HEK293 (cell line): ENCODE results near the gene CCDC85C.
A peak's percentile ranks its signal among the peaks of the same experiment; 100 is the strongest.

Source experiments
- CTCF ChIA-PET: fragments of 350-600 bp; formaldehyde crosslinking; extraction: SDS; loops from one replicate; lab custom pipeline; 2021; ENCODE audit warnings: antibody characterized with exemption; lab: Yijun Ruan, JAX
- POLR2A ChIA-PET: fragments of 300-600 bp; formaldehyde crosslinking; extraction: SDS; loops from one replicate; lab custom pipeline; 2020; ENCODE audit warnings: antibody characterized with exemption, inconsistent platforms; lab: Yijun Ruan, JAX
- H3K27ac ChIP-seq: fragments of 200-500 bp; sonication (Bioruptor generic); 2 replicates; pipeline ENCODE4 v1.5.1; 2014; ENCODE audit warnings: low read depth, low read length, control low read depth, inconsistent platforms; ENCODE audit errors: extremely low read depth
- H3K36me3 ChIP-seq, 2 experiments: fragments of 200-500 bp in 1 of 2; sonication (Bioruptor generic) in 1 of 2; 1 replicate in 1 of 2; 2 replicates in 1 of 2; pipeline ENCODE4 v1.5.1; 2014 to 2017; ENCODE audit warnings: inconsistent platforms in 2 of 2, low read length in 2 of 2; ENCODE audit not compliant: control insufficient read depth in 2 of 2, insufficient read depth in 1 of 2
- H3K4me1 ChIP-seq: fragments of 200-500 bp; sonication (Bioruptor generic); 2 replicates; pipeline ENCODE4 v1.5.1; 2014; ENCODE audit warnings: mild to moderate bottlenecking, low read length, inconsistent platforms; ENCODE audit not compliant: control insufficient read depth, insufficient read depth
- H3K4me3 ChIP-seq: 2 replicates; pipeline ENCODE4 v1.5.1; 2011; ENCODE audit warnings: low read depth, mild to moderate bottlenecking, control low read depth, low read length, moderate library complexity
- H3K9me3 ChIP-seq: fragments of 200-500 bp; sonication (Bioruptor generic); 2 replicates; pipeline ENCODE4 v1.5.1; 2014; ENCODE audit warnings: low read depth, low read length, inconsistent platforms; ENCODE audit not compliant: control insufficient read depth, insufficient read depth
- REPIN1 ChIP-seq: fragments of 450-650 bp; formaldehyde crosslinking; IDR thresholded peaks from 2 replicates; pipeline ENCODE4 v1.5.1; 2017; ENCODE audit warnings: missing biosample characterization, missing genetic modification characterization, low read depth
- SCRT1 ChIP-seq: fragments of 450-650 bp; formaldehyde crosslinking; IDR thresholded peaks from 2 replicates; pipeline ENCODE4 v1.5.1; 2016; ENCODE audit warnings: missing biosample characterization, missing genetic modification characterization, borderline replicate concordance
- SCRT2 ChIP-seq: fragments of 450-650 bp; formaldehyde crosslinking; IDR thresholded peaks from 2 replicates; pipeline ENCODE4 v1.5.1; 2016; ENCODE audit warnings: missing biosample characterization, missing genetic modification characterization
- WT1 ChIP-seq: fragments of 450-650 bp; formaldehyde crosslinking; IDR thresholded peaks from 2 replicates; pipeline ENCODE4 v1.5.1; 2016; ENCODE audit warnings: missing biosample characterization, missing genetic modification characterization
- ZBTB17 ChIP-seq: fragments of 450-650 bp; formaldehyde crosslinking; IDR thresholded peaks from 2 replicates; pipeline ENCODE4 v1.5.1; 2016; ENCODE audit warnings: missing biosample characterization, missing genetic modification characterization
- ZFHX2 ChIP-seq: fragments of 450-650 bp; formaldehyde crosslinking; conservative IDR thresholded peaks from 2 replicates; pipeline ENCODE4 v1.5.1; 2016; ENCODE audit warnings: missing biosample characterization, missing genetic modification characterization
- ZFP3 ChIP-seq: fragments of 450-650 bp; formaldehyde crosslinking; IDR thresholded peaks from 2 replicates; pipeline ENCODE4 v1.5.1; 2016; ENCODE audit warnings: low read depth, missing biosample characterization, missing genetic modification characterization
- ZFP69B ChIP-seq: fragments of 450-650 bp; formaldehyde crosslinking; IDR thresholded peaks from 2 replicates; pipeline ENCODE4 v1.5.1; 2016; ENCODE audit warnings: missing biosample characterization, missing genetic modification characterization
- ZNF132 ChIP-seq: fragments of 450-650 bp; formaldehyde crosslinking; IDR thresholded peaks from 2 replicates; pipeline ENCODE4 v1.5.1; 2017; ENCODE audit warnings: missing biosample characterization, missing genetic modification characterization, borderline replicate concordance
- ZNF138 ChIP-seq: fragments of 450-650 bp; formaldehyde crosslinking; IDR thresholded peaks from 2 replicates; pipeline ENCODE4 v1.5.1; 2016; ENCODE audit warnings: missing biosample characterization, missing genetic modification characterization, borderline replicate concordance
- ZNF2 ChIP-seq: fragments of 450-650 bp; formaldehyde crosslinking; IDR thresholded peaks from 2 replicates; pipeline ENCODE4 v1.5.1; 2016; ENCODE audit warnings: missing biosample characterization, missing genetic modification characterization
- ZNF341 ChIP-seq: fragments of 450-650 bp; formaldehyde crosslinking; IDR thresholded peaks from 2 replicates; pipeline ENCODE4; 2016; ENCODE audit warnings: low read depth, missing biosample characterization, missing genetic modification characterization
- ZNF664 ChIP-seq: fragments of 450-650 bp; formaldehyde crosslinking; IDR thresholded peaks from 2 replicates; pipeline ENCODE4 v1.5.1; 2016; ENCODE audit warnings: missing biosample characterization, missing genetic modification characterization
- ZNF843 ChIP-seq: fragments of 450-650 bp; formaldehyde crosslinking; IDR thresholded peaks from 2 replicates; pipeline ENCODE4 v1.5.1; 2016; ENCODE audit warnings: missing biosample characterization, missing genetic modification characterization
- TF ChIP-seq, protein P1 (sequence below): fragments of 450-650 bp; formaldehyde crosslinking; IDR thresholded peaks from 2 replicates; pipeline ENCODE4 v1.5.1; 2017; ENCODE audit warnings: missing biosample characterization, missing genetic modification characterization
- TF ChIP-seq, protein P2 (sequence below): fragments of 450-650 bp; formaldehyde crosslinking; IDR thresholded peaks from 2 replicates; pipeline ENCODE4; 2016; ENCODE audit warnings: missing biosample characterization, missing genetic modification characterization
- TF ChIP-seq, protein P3 (sequence below): fragments of 450-650 bp; formaldehyde crosslinking; IDR thresholded peaks from 2 replicates; pipeline ENCODE4 v1.5.1; 2016; ENCODE audit warnings: missing biosample characterization, missing genetic modification characterization
- TF ChIP-seq, protein P4 (sequence below): fragments of 450-650 bp; formaldehyde crosslinking; IDR thresholded peaks from 2 replicates; pipeline ENCODE4 v1.5.1; 2016; ENCODE audit warnings: missing biosample characterization, missing genetic modification characterization
- TF ChIP-seq, protein P5 (sequence below): fragments of 450-650 bp; formaldehyde crosslinking; IDR thresholded peaks from 2 replicates; pipeline ENCODE4 v1.5.1; 2016; ENCODE audit warnings: missing biosample characterization, missing genetic modification characterization, low read depth
- TF ChIP-seq, protein P6 (sequence below): fragments of 450-650 bp; formaldehyde crosslinking; IDR thresholded peaks from 2 replicates; pipeline ENCODE4 v1.5.1; 2016; ENCODE audit warnings: missing biosample characterization, missing genetic modification characterization
- TF ChIP-seq, protein P7 (sequence below): fragments of 450-650 bp; formaldehyde crosslinking; IDR thresholded peaks from 2 replicates; pipeline ENCODE4 v1.5.1; 2016; ENCODE audit warnings: missing biosample characterization, missing genetic modification characterization

CCDC85C gene

DNA sequence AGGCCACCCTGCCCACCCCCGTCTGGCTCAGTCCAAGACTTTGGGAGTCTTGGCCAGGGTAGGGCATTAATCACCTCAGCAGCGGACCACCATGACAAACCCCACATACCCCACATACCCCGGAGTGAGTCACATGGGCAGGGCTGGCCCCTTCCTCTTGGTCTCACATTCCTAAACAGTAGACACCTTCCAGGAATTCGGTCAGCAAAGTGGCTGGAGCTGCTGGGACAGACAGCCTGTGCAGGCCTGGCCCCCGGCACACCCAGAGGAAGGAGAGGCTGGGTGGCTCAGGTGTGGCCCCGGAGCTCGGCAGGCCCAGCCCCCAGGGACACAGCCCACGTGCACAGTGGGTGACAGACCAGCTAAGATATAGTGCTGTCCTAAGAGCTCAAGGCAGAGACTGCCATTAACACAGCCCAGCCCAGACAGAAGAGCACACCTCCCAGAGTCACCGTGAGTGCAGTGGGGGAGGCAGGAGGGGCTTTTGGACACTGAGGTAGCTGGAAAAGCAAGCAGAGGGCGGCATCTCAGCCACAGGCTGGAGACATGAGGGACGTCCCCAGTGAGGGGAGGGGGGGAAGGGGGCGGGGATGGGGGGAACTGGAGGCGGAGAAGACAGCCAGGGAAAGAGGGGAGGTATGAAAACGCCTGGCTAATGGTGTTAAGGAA lies 24.0 kb downstream of the CCDC85C start (continued):
- TF ChIP-seq, protein P1, sequence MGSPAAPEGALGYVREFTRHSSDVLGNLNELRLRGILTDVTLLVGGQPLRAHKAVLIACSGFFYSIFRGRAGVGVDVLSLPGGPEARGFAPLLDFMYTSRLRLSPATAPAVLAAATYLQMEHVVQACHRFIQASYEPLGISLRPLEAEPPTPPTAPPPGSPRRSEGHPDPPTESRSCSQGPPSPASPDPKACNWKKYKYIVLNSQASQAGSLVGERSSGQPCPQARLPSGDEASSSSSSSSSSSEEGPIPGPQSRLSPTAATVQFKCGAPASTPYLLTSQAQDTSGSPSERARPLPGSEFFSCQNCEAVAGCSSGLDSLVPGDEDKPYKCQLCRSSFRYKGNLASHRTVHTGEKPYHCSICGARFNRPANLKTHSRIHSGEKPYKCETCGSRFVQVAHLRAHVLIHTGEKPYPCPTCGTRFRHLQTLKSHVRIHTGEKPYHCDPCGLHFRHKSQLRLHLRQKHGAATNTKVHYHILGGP (tag by site-specific recombination) = peak; percentile 88
- TF ChIP-seq ZNF843 (tag by site-specific recombination) (no peak), REPIN1 (tag by site-specific recombination) (no peak), ZNF664 (tag by site-specific recombination) (no peak), ZFHX2 (peak; percentile 48), ZNF341 (0 out of 2 replicates have a peak, but pooled peaks have one; percentile 16)
- TF ChIP-seq, protein P2, sequence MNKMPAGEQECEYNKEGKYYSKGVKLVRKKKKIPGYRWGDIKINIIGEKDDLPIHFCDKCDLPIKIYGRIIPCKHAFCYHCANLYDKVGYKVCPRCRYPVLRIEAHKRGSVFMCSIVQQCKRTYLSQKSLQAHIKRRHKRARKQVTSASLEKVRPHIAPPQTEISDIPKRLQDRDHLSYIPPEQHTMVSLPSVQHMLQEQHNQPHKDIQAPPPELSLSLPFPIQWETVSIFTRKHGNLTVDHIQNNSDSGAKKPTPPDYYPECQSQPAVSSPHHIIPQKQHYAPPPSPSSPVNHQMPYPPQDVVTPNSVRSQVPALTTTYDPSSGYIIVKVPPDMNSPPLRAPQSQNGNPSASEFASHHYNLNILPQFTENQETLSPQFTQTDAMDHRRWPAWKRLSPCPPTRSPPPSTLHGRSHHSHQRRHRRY (tag by site-specific recombination) = no peak
- TF ChIP-seq, protein P3, sequence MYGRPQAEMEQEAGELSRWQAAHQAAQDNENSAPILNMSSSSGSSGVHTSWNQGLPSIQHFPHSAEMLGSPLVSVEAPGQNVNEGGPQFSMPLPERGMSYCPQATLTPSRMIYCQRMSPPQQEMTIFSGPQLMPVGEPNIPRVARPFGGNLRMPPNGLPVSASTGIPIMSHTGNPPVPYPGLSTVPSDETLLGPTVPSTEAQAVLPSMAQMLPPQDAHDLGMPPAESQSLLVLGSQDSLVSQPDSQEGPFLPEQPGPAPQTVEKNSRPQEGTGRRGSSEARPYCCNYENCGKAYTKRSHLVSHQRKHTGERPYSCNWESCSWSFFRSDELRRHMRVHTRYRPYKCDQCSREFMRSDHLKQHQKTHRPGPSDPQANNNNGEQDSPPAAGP (tag by site-specific recombination) = peak; percentile 88

DNA sequence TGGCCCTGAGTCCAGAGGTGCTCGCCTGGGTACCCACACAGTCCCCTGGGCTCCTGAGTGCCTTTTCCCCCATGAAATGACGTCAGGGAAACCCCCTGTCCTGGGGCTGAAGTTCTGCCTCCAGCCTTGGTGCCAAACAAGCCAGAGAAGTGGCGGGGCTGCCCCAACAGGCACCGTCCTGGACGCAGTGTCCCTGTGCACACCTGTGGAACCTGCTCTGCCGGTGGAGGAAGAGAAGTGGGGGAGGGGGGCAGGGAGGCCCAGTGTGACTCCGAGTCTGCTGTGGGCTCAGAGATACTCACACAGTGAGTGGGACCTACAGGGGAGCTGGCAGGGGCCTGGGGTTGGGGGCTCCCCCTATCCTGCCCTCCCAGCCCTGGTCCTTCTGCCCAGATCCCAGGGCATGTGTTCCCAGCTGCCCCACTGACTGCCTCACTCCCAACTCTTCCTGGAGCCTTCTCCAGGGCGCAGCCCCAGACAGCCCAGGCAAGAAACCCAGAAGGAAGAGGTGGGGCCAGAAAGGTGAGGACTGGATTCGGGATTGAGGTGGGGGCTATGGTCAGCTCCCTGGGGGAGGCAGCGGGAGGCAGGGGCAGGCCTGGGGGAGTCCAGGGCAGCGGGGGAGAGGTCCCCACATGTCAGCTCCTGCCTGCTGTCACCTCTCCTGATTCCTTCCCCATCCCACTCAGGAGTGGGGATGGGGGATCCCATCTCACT lies 24.7 kb downstream of the CCDC85C start:
- POLR2A ChIA-PET = interaction anchor here (0.6 kb wide), 1 partner anchor 88 kb away, joined by 5 read pairs; no protein-coding TSS in a partner anchor
- CTCF ChIA-PET = no interaction called here
- no peak overlapping the region for H3K4me3 ChIP-seq
- H3K9me3 ChIP-seq = no peaks in the 10 kb centered on the region
- H3K4me1 ChIP-seq = peaks cover 20% of the 10 kb centered on the region
- no peak overlapping the region for H3K27ac ChIP-seq
- TF ChIP-seq, protein P4, sequence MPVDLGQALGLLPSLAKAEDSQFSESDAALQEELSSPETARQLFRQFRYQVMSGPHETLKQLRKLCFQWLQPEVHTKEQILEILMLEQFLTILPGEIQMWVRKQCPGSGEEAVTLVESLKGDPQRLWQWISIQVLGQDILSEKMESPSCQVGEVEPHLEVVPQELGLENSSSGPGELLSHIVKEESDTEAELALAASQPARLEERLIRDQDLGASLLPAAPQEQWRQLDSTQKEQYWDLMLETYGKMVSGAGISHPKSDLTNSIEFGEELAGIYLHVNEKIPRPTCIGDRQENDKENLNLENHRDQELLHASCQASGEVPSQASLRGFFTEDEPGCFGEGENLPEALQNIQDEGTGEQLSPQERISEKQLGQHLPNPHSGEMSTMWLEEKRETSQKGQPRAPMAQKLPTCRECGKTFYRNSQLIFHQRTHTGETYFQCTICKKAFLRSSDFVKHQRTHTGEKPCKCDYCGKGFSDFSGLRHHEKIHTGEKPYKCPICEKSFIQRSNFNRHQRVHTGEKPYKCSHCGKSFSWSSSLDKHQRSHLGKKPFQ (tag by site-specific recombination) = no peak
- no peak for TF ChIP-seq ZNF138
- no peak for TF ChIP-seq ZNF2 (tag by site-specific recombination)
- TF ChIP-seq SCRT1 = 0 out of 2 replicates have a peak, but pooled peaks have one; percentile 42
- peak; percentile 73 for TF ChIP-seq SCRT2 (tag by site-specific recombination)
- TF ChIP-seq, protein P5, sequence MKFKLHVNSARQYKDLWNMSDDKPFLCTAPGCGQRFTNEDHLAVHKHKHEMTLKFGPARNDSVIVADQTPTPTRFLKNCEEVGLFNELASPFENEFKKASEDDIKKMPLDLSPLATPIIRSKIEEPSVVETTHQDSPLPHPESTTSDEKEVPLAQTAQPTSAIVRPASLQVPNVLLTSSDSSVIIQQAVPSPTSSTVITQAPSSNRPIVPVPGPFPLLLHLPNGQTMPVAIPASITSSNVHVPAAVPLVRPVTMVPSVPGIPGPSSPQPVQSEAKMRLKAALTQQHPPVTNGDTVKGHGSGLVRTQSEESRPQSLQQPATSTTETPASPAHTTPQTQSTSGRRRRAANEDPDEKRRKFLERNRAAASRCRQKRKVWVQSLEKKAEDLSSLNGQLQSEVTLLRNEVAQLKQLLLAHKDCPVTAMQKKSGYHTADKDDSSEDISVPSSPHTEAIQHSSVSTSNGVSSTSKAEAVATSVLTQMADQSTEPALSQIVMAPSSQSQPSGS (tag by site-specific recombination) = no peak
- TF ChIP-seq ZFP69B (tag by site-specific recombination) = no peak
- no peaks in the 10 kb centered on the region for H3K36me3 ChIP-seq

DNA sequence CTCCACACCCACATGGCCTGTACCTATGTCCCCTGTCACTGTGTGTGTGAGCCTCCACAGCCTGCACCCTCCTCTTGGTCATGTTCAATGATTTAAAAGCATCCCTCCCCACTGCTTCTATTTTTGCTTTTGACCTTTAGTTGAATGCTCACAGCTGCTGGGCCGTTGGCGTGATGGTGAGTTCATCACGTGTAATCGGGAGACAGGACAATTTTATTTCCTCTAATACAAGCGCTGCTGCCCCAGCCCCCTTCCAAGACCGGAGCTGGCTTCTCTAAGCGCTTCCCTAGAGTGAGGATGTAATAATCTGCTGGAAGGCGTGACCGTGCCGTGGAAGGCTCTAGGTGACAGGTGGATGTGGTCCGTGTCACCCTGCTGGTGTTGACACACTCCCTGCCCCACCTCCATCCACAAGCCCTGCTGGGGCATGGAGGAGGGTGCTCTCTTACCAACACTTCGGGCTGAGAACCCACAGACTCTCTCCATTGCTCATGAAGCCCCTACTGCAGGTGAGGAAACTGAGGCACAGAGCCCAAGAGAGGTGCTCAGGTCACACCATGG lies 25.4 kb downstream of the CCDC85C start:
- Histone ChIP-seq H3K4me3 (no peak overlapping the region), H3K36me3 (no peaks in the 10 kb centered on the region), H3K9me3 (no peaks in the 10 kb centered on the region), H3K27ac (no peak overlapping the region), H3K4me1 (peaks cover 27% of the 10 kb centered on the region)
- CTCF ChIA-PET = no interaction called here
- POLR2A ChIA-PET = no interaction called here
- no peak for TF ChIP-seq ZBTB17 (tag by site-specific recombination)
- TF ChIP-seq ZFP3 (tag by site-specific recombination) = no peak
- TF ChIP-seq WT1 (tag by site-specific recombination) = no peak
- TF ChIP-seq, protein P6, sequence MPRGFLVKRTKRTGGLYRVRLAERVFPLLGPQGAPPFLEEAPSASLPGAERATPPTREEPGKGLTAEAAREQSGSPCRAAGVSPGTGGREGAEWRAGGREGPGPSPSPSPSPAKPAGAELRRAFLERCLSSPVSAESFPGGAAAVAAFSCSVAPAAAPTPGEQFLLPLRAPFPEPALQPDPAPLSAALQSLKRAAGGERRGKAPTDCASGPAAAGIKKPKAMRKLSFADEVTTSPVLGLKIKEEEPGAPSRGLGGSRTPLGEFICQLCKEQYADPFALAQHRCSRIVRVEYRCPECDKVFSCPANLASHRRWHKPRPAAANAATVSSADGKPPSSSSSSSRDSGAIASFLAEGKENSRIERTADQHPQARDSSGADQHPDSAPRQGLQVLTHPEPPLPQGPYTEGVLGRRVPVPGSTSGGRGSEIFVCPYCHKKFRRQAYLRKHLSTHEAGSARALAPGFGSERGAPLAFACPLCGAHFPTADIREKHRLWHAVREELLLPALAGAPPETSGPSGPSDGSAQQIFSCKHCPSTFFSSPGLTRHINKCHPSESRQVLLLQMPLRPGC (tag by site-specific recombination) = no peak
- TF ChIP-seq, protein P7, sequence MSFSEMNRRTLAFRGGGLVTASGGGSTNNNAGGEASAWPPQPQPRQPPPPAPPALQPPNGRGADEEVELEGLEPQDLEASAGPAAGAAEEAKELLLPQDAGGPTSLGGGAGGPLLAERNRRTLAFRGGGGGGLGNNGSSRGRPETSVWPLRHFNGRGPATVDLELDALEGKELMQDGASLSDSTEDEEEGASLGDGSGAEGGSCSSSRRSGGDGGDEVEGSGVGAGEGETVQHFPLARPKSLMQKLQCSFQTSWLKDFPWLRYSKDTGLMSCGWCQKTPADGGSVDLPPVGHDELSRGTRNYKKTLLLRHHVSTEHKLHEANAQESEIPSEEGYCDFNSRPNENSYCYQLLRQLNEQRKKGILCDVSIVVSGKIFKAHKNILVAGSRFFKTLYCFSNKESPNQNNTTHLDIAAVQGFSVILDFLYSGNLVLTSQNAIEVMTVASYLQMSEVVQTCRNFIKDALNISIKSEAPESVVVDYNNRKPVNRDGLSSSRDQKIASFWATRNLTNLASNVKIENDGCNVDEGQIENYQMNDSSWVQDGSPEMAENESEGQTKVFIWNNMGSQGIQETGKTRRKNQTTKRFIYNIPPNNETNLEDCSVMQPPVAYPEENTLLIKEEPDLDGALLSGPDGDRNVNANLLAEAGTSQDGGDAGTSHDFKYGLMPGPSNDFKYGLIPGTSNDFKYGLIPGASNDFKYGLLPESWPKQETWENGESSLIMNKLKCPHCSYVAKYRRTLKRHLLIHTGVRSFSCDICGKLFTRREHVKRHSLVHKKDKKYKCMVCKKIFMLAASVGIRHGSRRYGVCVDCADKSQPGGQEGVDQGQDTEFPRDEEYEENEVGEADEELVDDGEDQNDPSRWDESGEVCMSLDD (tag by site-specific recombination) = no peak
- no peak for TF ChIP-seq ZNF132
